Fibroblast of skin of left quadriceps (primary cell): ENCODE measurements around the gene DCAF8.

Experiments
- DNase-seq, 2 experiments: peaks; one replicate each; pipeline ENCODE4 v3.0.0-alpha.2; 2013; ENCODE audit warnings: low read depth in 2 of 2

DCAF8 gene

DNA sequence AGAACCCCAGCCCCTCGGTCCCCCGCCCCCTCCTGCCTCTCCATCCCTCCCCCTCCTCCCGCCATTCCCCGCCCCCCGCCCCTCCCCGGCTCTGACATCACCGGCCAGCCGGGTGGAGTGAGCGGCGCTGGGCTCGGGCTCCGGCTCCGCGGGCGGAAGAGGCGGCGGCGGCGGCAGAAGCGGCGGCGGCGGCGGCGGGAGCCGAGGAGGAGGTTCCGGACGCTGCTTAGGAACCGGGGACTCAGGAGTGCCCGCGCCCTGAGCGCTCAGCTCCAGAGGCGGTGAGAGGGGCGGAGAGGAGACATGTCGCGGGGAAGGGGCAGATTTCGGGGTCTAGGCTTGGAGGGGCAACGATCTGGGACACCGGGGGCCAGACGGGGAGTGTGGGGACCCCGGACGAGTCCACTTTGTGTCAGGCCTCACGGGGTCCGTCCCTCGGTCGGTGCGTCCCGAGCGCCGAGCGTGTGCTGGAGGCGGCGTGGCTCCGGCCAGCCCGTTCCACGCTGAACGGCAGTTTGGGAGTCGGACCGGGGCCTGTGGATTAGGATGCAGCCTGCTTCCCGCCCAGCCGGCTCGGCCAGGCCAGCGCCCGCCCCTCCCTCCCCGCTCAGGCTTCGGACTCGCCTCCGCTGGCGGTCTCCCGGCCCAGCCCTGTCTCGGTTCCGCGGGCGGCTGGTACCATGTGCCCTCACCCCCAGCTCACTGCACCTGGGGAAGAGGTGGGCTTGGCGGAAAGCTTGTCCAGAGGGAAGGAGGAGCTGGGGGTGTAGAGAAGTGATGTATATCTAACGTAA is 56.9 kb downstream of the DCAF8 start, which contains the start of gene PEA15:
PEA15 (plus strand) TSS at position 143 of the 794 bp plus-strand sequence. CDS start 6,161 bp downstream, outside the sequence.
- DNase-seq: peak; percentile 44 to 53

- no peak for DNase-seq
These were observed 57.7 kb downstream of the DCAF8 start for GRCh38 chr1:160204526-160205241.

GRCh38 chr1:160200786-160201185 is 61.6 kb downstream of the DCAF8 start:
- no peak for DNase-seq

- DNase-seq: no peak
These were observed 65.1 kb downstream of the DCAF8 start for GRCh38 chr1:160197231-160197630.

- DNase-seq: no peak
These were observed 66.2 kb downstream of the DCAF8 start for GRCh38 chr1:160196143-160196542.

GRCh38 chr1:160194737-160195059 is 67.7 kb downstream of the DCAF8 start:
- no peak for DNase-seq

- no peak for DNase-seq
These were observed 68.3 kb downstream of the DCAF8 start for GRCh38 chr1:160193832-160194736.

DNA sequence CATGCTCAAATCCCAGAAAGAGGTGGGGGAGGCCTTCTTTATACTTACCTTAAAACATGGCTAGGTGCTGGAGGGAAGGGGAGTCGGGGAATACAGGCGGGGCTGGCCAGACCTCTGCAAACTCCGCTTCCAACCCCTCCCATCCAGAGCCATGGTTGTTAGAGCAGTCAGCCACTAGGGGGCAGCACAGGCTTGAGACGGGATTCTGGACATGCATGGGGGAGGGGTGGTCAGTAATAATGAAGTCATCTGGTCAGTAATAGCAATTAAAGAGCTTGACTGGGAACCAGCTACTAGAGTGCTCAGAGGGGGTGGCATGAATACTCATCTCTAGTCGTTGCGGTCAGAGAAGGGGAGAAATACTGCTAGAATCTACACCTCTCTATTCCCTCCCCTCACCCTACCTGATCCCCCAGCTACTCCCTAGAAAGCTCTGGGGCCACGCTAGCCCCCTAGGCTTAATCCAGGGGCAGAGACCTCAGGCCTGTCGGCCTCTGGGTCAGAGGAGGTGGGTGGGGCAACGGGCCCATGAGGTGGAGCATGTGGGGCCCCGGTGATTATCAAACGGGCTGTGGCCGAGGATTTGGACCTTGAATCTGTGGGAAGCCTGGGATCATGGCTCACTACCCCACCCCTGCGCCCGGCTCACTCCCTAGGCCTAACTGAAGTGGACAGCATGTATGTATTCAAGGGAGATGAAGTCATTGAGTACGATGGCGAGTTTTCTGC is 69.1 kb downstream of the DCAF8 start:
- DNase-seq: peak; percentile 61 to 63

DNA sequence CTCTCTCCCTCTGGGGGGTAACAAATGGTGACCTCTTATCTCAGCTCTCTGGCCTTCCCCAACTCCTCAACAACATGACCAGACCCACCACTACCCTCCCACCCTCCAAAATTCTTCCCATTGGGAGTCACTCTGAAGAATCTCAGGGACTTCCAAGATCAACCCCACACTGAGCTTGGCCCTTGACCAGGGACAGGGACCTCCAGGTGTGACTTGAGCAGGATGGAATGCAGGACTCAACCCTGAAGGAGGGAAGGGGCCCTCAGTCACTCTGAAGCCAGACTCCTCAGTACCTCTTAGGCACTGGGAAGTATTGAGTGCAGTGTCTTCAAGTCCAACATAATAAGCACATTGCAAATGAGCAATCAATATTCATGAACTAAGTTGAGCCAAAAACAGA is 70.1 kb downstream of the DCAF8 start:
- no peak for DNase-seq

- DNase-seq: no peak
These were observed 70.6 kb downstream of the DCAF8 start for GRCh38 chr1:160191756-160192155.

- no peak for DNase-seq
These were observed 72.4 kb downstream of the DCAF8 start, which contains the start of gene CASQ1 for GRCh38 chr1:160189649-160190625. Gene CASQ1 (plus strand): TSS chr1:160190575. CDS start chr1:160190752, 177 bp downstream.

DNA sequence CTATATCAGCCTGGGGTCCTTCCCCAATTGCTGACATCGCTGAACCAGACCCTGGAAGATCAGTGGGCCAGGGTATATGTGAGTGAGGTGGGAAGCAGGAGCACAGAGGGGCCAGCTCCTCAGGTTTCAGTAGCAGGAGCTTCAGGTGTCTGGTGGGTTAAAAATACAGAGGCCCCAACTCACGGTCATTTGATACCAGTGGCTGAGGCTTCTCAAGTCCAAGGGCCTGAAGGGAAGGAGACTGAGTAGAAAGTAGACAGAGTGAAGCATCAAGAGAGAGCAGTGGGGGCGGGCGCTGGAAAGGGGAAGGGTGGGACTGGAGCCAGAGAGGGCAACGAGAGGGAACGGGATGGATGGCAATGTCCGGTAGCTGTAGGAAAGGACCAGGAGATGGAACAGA is 74.0 kb downstream of the DCAF8 start:
- DNase-seq: no peak

GRCh38 chr1:160187407-160187806 is 74.9 kb downstream of the DCAF8 start:
- no peak for DNase-seq

DNA sequence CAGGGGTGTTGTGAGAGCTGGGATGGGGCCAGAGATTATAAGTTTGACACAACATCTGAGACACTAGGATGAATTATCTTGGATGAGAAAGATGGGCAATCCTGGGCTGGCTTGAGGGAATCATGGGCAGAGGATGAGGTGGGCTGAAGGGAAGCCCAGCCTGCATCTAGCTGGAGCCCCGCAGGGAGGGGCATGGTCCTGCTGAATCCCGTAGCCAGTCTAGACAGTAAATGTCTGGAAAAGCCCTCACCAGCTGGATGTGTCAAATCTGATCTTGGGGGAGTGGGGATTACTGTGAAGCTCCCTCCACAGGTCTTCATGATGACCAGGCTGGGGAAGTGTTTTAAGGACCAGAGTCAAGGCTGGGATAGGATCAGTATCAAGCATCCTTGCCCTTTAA is 75.6 kb downstream of the DCAF8 start:
- no peak for DNase-seq

GRCh38 chr1:160186246-160186645 is 76.1 kb downstream of the DCAF8 start:
- no peak for DNase-seq

- no peak for DNase-seq
These were observed 83.0 kb downstream of the DCAF8 start for GRCh38 chr1:160179336-160179735.

DNA sequence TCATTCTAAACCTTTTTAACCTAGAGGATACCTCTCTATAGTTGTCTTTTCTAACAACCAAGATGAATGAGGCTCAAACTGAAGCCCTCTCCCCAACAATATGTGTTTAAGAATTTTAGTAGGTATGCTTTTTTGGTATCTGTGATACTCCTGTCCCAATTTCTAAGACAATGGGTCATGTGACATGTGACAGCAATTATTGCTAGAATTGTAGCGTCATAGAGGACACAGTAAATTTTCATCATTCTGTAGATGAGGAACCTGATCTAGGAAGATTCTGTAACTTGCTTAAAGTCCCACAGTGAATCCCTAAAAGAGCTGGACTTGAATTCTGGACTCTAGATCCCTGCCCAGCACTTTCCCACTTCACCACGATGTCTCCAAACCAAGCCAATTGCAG is 83.6 kb downstream of the DCAF8 start:
- no peak for DNase-seq

DNA sequence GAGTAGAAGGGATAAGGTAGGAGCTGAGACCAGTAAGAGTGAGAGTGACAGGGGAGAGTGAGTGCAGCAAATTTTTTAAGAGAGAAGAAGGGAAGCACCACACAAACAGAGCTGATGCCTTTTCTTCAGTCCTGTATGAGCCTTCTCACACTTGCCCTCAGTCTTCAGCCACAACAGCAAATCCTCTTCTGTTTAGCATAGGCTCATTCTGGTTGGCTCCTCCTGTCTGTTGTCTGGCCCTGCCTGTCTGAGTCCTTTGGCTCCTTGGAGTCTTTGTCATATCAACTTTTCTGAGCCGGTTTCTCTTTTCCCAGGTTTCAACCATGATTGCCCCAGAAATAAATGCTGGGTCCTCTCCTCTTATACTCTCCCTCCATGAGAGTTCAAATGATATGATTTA is 84.7 kb downstream of the DCAF8 start:
- DNase-seq: no peak

- DNase-seq: no peak
These were observed 85.1 kb downstream of the DCAF8 start for GRCh38 chr1:160177231-160177630.

DNA sequence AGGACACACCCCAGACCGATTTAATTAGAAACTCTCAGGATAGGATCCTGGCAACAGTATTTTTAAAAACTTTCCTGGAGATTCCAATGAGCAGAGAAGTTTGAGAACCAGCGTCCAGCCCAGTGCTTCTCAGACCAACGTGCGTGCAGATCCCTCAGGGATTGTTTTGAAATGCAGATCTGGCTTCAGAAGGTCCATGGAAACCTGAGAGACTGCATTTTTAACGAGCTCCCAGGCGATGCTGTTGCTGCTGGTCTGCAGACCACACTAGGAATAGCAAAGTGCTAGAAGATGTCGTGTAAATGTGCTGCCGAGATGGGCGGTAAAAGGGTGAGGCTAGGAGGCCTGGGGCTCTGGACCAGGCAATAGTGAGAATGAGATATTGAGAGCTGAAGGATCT is 90.4 kb downstream of the DCAF8 start:
- DNase-seq: no peak
